Lower lobe of right lung (tissue), 2 donors: ENCODE data around the gene IRF2BP2. TPM values are rescaled to one million over a fixed set of nuclear protein-coding genes. Genes with fewer than 3 reads are reported as not detected.

Experiments used
- ATAC-seq, 2 donors: fragments of 200-7000 bp; cut with Tn5 transposase; one replicate each; pipeline ENCODE4 v1.9.1; 2020 to 2022; ENCODE audit warnings: mild to moderate bottlenecking in 2 of 2, moderate library complexity in 2 of 2
- DNase-seq: peaks from one replicate; pipeline ENCODE4 v3.0.0-alpha.2; 2020
- H3K27ac ChIP-seq: fragments of 200-600 bp; one replicate; pipeline ENCODE4 v1.8.0; 2022
- H3K27me3 ChIP-seq: fragments of 200-600 bp; one replicate; pipeline ENCODE4 v1.8.0; 2022; ENCODE audit warnings: low read depth
- H3K36me3 ChIP-seq: fragments of 200-600 bp; one replicate; pipeline ENCODE4 v1.8.0; 2022; ENCODE audit warnings: mild to moderate bottlenecking
- H3K4me1 ChIP-seq: fragments of 200-600 bp; one replicate; pipeline ENCODE4 v1.8.0; 2022
- H3K4me3 ChIP-seq: fragments of 200-600 bp; one replicate; pipeline ENCODE4 v1.8.0; 2022; ENCODE audit warnings: mild to moderate bottlenecking
- H3K9me3 ChIP-seq: fragments of 200-600 bp; one replicate; pipeline ENCODE4 v1.8.0; 2022
- intact Hi-C: fragments of 100-400 bp; cut with DNase I; formaldehyde crosslinking; loops from one replicate; pipeline ENCODE4 v1.11.0; 2022
- total RNA-seq: library from RNA; stranded (reverse); fragmentation: NEBNext Ultra II Directional; extraction: Animal tissue kit (Norgen Biotek cat#: 25700); gene quantifications from one replicate; pipeline ENCODE4 v1.2.1, GENCODE V29; 2021
- TF ChIP-seq, protein P1 (sequence below): fragments of 200-600 bp; IDR thresholded peaks from one replicate; pipeline ENCODE4 v1.8.0; 2022; ENCODE audit warnings: antibody characterized with exemption, mild to moderate bottlenecking
- donor health status: DM: no; HTN: yes; CAD: no; lungs with severe emphysema.

The IRF2BP2 gene
- total RNA-seq, 1 donor from 2014 or later = 154 TPM

DNA sequence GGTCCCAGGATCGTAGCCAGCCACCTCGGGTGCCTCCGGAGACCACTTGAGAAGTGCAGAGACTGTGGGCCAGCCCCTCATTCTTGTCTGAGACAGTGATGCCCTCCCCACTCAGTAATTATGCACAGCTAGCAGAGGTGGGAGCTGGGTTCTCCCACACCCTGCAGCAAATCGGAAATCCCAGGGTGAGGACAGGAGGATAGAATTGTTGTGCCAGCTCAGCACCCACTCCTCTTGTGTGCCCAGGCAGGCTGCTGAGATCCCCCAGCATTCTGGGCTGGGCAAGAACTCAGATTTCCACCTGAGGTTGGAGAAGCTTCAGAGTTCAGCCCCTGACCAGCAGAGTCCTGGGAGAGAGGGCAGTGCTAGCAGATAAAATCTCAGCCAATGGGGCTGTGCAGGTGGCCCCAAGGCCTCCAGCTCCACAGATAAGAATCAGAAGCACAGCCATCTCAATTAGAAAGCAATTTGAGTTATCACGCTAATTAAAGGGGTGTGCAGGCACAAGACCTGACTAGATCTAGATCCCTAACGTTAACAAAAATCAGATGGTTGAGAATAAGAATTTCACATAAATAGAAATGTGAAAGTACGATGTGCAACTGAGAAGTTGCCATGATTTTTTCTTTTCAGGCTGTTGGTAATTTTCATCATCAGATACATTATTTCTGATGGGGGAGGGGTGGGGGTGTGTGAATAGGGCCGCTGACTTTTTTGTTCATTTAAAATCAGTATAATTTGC, 45.5 kb upstream of the IRF2BP2 start:
- H3K27ac ChIP-seq = no peak overlapping the region
- no peak for ATAC-seq

DNA sequence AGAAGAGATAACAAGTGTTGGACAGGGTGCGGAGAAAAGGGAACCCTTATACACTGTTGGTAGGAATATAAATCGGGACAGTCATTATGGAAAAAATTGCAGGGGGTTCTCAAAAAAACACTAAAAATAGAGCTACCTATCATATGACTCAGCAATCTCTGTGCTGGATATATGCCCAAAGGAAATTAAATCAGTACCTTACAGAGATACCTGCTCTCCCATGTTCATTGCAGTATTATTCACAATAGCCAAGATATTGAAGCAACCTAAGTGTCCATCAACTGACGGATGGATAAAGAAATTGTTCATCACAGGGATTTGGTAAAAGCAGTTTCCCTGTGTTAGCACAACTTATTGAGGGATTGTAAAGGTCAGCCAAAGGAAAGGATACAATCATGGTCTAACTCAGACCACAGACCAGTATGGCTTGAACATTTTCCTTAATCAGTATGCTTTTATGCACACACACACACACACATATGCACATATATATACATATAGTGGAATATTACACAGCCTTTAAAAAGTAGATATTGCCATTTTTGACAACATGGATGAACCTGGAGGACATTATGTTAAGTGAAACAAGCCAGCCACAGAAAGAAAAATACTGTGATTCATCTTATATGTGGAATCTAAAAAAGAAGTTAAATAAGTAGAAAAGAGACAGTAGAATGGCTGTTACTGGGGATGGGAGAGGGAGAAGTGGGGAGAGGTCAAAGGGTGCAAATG, 44.2 kb upstream of the IRF2BP2 start:
- Histone ChIP-seq H3K27me3 (no peaks in the 10 kb centered on the region), H3K36me3 (no peaks in the 10 kb centered on the region), H3K9me3 (no peaks in the 10 kb centered on the region), H3K4me3 (no peak overlapping the region), H3K4me1 (peaks cover 21% of the 10 kb centered on the region), H3K27ac (no peak overlapping the region)
- DNase-seq (no peak), ATAC-seq (no peak)
- intact Hi-C loops = no loop called here
- TF ChIP-seq, protein P1, sequence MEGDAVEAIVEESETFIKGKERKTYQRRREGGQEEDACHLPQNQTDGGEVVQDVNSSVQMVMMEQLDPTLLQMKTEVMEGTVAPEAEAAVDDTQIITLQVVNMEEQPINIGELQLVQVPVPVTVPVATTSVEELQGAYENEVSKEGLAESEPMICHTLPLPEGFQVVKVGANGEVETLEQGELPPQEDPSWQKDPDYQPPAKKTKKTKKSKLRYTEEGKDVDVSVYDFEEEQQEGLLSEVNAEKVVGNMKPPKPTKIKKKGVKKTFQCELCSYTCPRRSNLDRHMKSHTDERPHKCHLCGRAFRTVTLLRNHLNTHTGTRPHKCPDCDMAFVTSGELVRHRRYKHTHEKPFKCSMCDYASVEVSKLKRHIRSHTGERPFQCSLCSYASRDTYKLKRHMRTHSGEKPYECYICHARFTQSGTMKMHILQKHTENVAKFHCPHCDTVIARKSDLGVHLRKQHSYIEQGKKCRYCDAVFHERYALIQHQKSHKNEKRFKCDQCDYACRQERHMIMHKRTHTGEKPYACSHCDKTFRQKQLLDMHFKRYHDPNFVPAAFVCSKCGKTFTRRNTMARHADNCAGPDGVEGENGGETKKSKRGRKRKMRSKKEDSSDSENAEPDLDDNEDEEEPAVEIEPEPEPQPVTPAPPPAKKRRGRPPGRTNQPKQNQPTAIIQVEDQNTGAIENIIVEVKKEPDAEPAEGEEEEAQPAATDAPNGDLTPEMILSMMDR = no peak

More for the DNA sequence above, 45.5 kb upstream of the IRF2BP2 start:
- TF ChIP-seq, protein P1 = no peak
- intact Hi-C loops = no loop called here
- H3K36me3 ChIP-seq = no peaks in the 10 kb centered on the region
- no peaks in the 10 kb centered on the region for H3K9me3 ChIP-seq
- DNase-seq = no peak
- H3K4me3 ChIP-seq = no peak overlapping the region
- peaks cover 21% of the 10 kb centered on the region for H3K4me1 ChIP-seq
- no peaks in the 10 kb centered on the region for H3K27me3 ChIP-seq

DNA sequence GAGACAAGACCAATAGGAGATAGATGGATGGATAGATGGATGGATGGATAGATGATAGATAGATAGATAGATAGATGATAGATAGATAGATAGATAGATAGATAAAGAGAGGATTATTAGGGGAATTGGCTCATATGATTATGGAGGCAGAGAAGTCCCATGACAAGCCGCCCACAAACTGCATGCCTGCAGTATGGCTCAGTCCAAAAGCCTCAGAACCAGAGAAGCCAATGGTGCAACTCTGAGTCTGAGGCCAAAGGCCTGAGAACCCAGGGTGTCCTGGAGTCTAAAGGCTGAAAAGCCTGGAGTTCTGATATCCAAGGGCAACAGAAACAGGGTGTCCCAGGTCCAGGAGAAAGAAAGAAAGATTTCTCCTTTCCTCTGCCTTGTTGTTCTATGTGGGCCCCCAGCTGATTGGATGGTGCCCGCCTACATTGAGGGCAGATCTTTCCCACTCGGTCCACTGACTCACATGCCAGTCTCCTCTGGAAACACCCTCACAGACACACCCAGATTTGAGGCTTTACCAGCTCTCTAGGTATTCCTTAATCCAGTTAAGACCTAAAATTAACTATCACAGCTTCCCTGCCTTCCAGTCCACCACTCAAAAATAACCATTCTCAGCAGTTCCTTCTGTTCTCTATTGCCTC, 39.6 kb upstream of the IRF2BP2 start:
- Histone ChIP-seq H3K4me1 (peaks cover 15% of the 10 kb centered on the region), H3K4me3 (no peak overlapping the region), H3K27ac (no peak overlapping the region), H3K9me3 (no peaks in the 10 kb centered on the region), H3K27me3 (no peaks in the 10 kb centered on the region), H3K36me3 (no peaks in the 10 kb centered on the region)
- intact Hi-C loops = no loop called here
- DNase-seq (no peak), ATAC-seq (no peak)
- TF ChIP-seq, protein P1 = no peak

DNA sequence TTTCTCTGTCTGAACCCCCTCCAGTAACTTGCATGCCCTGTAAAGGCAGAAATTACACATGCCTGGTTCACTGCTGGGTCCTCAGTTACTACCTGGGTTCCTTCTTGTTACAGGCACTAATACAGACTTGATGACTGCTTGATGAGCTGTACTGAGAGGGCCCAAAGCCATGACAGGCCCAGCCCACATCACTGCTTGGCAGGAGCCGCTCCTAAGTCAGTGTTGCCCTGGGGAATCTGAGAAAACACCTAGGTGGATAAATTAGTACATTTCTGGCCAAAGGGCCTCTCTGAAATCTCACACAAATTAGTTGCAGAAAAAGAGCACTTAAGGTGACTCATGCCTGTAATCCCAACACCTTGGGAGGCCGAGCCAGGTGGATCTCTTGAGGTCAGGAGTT, 37.8 kb upstream of the IRF2BP2 start:
- H3K36me3 ChIP-seq = no peaks in the 10 kb centered on the region
- no peaks in the 10 kb centered on the region for H3K9me3 ChIP-seq
- peaks cover 17% of the 10 kb centered on the region for H3K4me1 ChIP-seq
- ATAC-seq (no peak), DNase-seq (no peak)
- intact Hi-C loops = no loop called here
- TF ChIP-seq, protein P1 = no peak
- no peak overlapping the region for H3K4me3 ChIP-seq
- H3K27ac ChIP-seq = no peak overlapping the region
- no peaks in the 10 kb centered on the region for H3K27me3 ChIP-seq

DNA sequence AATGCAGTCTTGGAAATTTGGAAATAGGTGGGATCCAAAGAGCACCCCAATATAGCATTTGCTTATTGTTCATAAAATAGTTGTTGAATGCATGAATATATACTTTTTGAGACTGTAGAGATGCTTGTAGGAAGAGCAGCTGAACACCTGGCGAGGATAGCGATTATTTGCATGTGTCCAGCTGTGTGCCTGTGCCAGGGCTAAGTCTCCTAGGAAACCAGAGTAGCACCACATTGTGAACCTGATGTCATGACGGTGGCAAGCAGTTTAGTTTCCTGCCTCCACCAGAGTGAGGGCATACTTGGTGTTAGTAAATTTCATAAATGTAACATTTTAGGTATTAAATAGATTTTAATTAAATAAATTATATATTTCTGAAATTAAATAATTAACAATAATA, 37.3 kb upstream of the IRF2BP2 start:
- intact Hi-C loops = no loop called here
- H3K4me3 ChIP-seq = no peak overlapping the region
- H3K9me3 ChIP-seq = no peaks in the 10 kb centered on the region
- H3K27me3 ChIP-seq = no peaks in the 10 kb centered on the region
- peaks cover 17% of the 10 kb centered on the region for H3K4me1 ChIP-seq
- H3K36me3 ChIP-seq = no peaks in the 10 kb centered on the region
- ATAC-seq (no peak), DNase-seq (no peak)
- no peak overlapping the region for H3K27ac ChIP-seq
- TF ChIP-seq, protein P1 = no peak
